Lung (tissue), 12 donors: Measurements from ENCODE around the gene NAXE. TPM values are rescaled to one million over a fixed set of nuclear protein-coding genes. Genes with fewer than 3 reads are reported as not detected.

ENCODE experiments used
- ATAC-seq: fragments of 200-7000 bp; cut with Tn5 transposase; one replicate; pipeline ENCODE4 v1.9.1; 2020; ENCODE audit warnings: moderate number of reproducible peaks; ENCODE audit not compliant: insufficient read depth, low FRiP score
- DNase-seq, 3 donors: peaks; one replicate each; pipeline ENCODE4 v3.0.0-alpha.2; 2013 to 2017
- H3K27ac ChIP-seq, 2 donors: one replicate each; pipeline ENCODE4 v1.5.1; 2013; ENCODE audit warnings: mild to moderate bottlenecking in 2 of 2, moderate library complexity in 2 of 2, control low read depth in 1 of 2, inconsistent platforms in 1 of 2, low read depth in 1 of 2, low read length in 1 of 2
- H3K27me3 ChIP-seq, 3 donors: one replicate each; pipeline ENCODE4 v1.5.1; 2013; ENCODE audit warnings: low read length in 2 of 3; ENCODE audit not compliant: control insufficient read depth in 3 of 3, insufficient read depth in 3 of 3
- H3K36me3 ChIP-seq, 4 donors: one replicate each; pipeline ENCODE4 v1.5.1; 2013; ENCODE audit warnings: low read length in 4 of 4, mild to moderate bottlenecking in 1 of 4, moderate library complexity in 1 of 4; ENCODE audit not compliant: control insufficient read depth in 4 of 4, insufficient read depth in 4 of 4
- H3K4me1 ChIP-seq, 5 donors: one replicate each; pipeline ENCODE4 v1.5.1; 2013; ENCODE audit warnings: low read length in 5 of 5, mild to moderate bottlenecking in 2 of 5, moderate library complexity in 1 of 5; ENCODE audit not compliant: control insufficient read depth in 5 of 5, insufficient read depth in 5 of 5
- H3K4me3 ChIP-seq: one replicate; pipeline ENCODE4 v1.5.1; 2013; ENCODE audit warnings: mild to moderate bottlenecking, control low read depth, moderate library complexity
- H3K9ac ChIP-seq, 2 donors: one replicate each; pipeline ENCODE4 v1.5.1; 2013; ENCODE audit warnings: low read length in 2 of 2, control low read depth in 1 of 2; ENCODE audit not compliant: insufficient read depth in 1 of 2
- H3K9me3 ChIP-seq, 4 donors: one replicate each; pipeline ENCODE4 v1.5.1; 2013; ENCODE audit warnings: low read length in 3 of 4, mild to moderate bottlenecking in 1 of 4, moderate library complexity in 1 of 4; ENCODE audit not compliant: control insufficient read depth in 4 of 4, insufficient read depth in 3 of 4
- WGBS, 2 donors: extraction: QIAGEN DNeasy Blood & Tissue Kit; methylation state at CpG; one replicate each; pipeline ENCODE4 v1.1.7; 2013; 5-methylcytosine and 5-hydroxymethylcytosine counted together
- polyA plus RNA-seq, 2 donors: library from polyadenylated mRNA; stranded (reverse); fragments of 200-250 nt; gene quantifications; one replicate each; pipeline ENCODE4 v1.2.1, GENCODE V29; 2013
- total RNA-seq, 2 donors: library from RNA; depleted of rRNA in 1 of 2; stranded (reverse); fragments of >200 nt in 1 of 2; gene quantifications; one replicate each; pipeline ENCODE4 v1.2.1, GENCODE V29; 2014 to 2021
- TF ChIP-seq, protein P1 (sequence below): IDR thresholded peaks from 2 replicates; pipeline ENCODE4 v1.5.1; 2012; ENCODE audit warnings: mild to moderate bottlenecking; ENCODE audit errors: control extremely low read depth, extremely low read depth
- donor health status: control.
- donor health status: control.
- donor health status: Bipolar disorder and iron deficiency.
- donor health status: healthy.
- donor health status: DM: yes; HTN: yes; CAD: no.

NAXE gene
- total and polyA plus RNA-seq, 4 donors: 38.1 to 95.8 (median 78.8) TPM

DNA sequence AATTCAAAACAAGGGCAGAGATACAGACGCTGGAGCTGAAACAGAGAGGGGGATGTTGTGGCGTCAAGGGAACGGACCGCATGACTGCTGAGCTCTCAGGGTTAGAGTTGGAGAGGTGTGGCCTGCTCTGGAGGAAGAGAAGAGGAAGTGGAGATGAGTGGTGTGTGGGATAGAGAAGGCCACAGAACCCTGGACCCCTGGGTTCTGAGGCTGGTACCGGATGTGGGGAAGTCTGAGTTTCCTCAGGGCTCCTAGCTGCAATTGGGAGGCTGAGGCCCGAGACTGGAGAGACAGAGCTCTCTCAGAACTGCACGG is 52.2 kb downstream of the NAXE start:
- Histone ChIP-seq H3K9me3 (no peaks in the 10 kb centered on the region), H3K36me3 (no peaks in the 10 kb centered on the region), H3K4me3 (no peak overlapping the region), H3K27ac (no peak overlapping the region), H3K4me1 (peaks cover 0 to 8% (median 0%) of the 10 kb centered on the region in 5 donors), H3K9ac (no peak overlapping the region), H3K27me3 (peaks cover 10 to 92% (median 70%) of the 10 kb centered on the region in 3 donors)
- TF ChIP-seq, protein P1, sequence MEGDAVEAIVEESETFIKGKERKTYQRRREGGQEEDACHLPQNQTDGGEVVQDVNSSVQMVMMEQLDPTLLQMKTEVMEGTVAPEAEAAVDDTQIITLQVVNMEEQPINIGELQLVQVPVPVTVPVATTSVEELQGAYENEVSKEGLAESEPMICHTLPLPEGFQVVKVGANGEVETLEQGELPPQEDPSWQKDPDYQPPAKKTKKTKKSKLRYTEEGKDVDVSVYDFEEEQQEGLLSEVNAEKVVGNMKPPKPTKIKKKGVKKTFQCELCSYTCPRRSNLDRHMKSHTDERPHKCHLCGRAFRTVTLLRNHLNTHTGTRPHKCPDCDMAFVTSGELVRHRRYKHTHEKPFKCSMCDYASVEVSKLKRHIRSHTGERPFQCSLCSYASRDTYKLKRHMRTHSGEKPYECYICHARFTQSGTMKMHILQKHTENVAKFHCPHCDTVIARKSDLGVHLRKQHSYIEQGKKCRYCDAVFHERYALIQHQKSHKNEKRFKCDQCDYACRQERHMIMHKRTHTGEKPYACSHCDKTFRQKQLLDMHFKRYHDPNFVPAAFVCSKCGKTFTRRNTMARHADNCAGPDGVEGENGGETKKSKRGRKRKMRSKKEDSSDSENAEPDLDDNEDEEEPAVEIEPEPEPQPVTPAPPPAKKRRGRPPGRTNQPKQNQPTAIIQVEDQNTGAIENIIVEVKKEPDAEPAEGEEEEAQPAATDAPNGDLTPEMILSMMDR: no peak
- WGBS, 2 donors: 19 to 52% methylated on average over 7 of the region's 7 CpGs
- DNase-seq (peak in 1 of 3 donors; percentile 7), ATAC-seq (no peak)

Other genes starting within 250 kb of the NAXE start
- gene RHBG, start 222.6 kb upstream of the NAXE start, total RNA-seq: under 1 TPM; 0.18 to 0.74 TPM
- not detected for gene RHBG, start 222.6 kb upstream of the NAXE start, polyA plus RNA-seq
- gene MEF2D, start 91.0 kb upstream of the NAXE start, total RNA-seq: 10 to 100 TPM; 23.0 to 52.5 TPM
- gene MEF2D, start 91.0 kb upstream of the NAXE start, polyA plus RNA-seq: 10 to 100 TPM; 23.0 to 23.3 TPM
- gene IQGAP3, start 19.2 kb upstream of the NAXE start, total RNA-seq: 1 to 10 TPM; 1.0 to 3.4 TPM
- 1 to 10 TPM in 1 of 2 donors, under 1 TPM in 1; 0.42 to 1.3 TPM for gene IQGAP3, start 19.2 kb upstream of the NAXE start, polyA plus RNA-seq
- under 1 TPM in 1 of 2 donors, not detected in 1; 0.23 TPM for gene TTC24, start 12.1 kb upstream of the NAXE start, total RNA-seq
- under 1 TPM; 0.12 to 0.31 TPM for gene TTC24, start 12.1 kb upstream of the NAXE start, polyA plus RNA-seq
- 10 to 100 TPM; 11.9 to 30.6 TPM for gene GPATCH4, start 9.7 kb downstream of the NAXE start, total RNA-seq
- gene GPATCH4, start 9.7 kb downstream of the NAXE start, polyA plus RNA-seq: 10 to 100 TPM; 18.6 to 34.3 TPM
- under 1 TPM in 1 of 2 donors, not detected in 1; 0.18 TPM for gene HAPLN2, start 27.6 kb downstream of the NAXE start, total RNA-seq
- gene HAPLN2, start 27.6 kb downstream of the NAXE start, polyA plus RNA-seq: under 1 TPM; 0.24 to 0.31 TPM
- 1 to 10 TPM in 1 of 2 donors, under 1 TPM in 1; 0.18 to 1.1 TPM for gene BCAN, start 50.3 kb downstream of the NAXE start, total RNA-seq
- gene BCAN, start 50.3 kb downstream of the NAXE start, polyA plus RNA-seq: under 1 TPM; 0.05 to 0.06 TPM
- gene NES, start 85.6 kb downstream of the NAXE start, total RNA-seq: 10 to 100 TPM; 37.3 to 57.4 TPM
- 10 to 100 TPM; 17.6 to 31.1 TPM for gene NES, start 85.6 kb downstream of the NAXE start, polyA plus RNA-seq
- gene CRABP2, start 113.8 kb downstream of the NAXE start, total RNA-seq: 10 to 100 TPM in 1 of 2 donors, 1 to 10 TPM in 1; 5.8 to 13.6 TPM
- gene CRABP2, start 113.8 kb downstream of the NAXE start, polyA plus RNA-seq: 1 to 10 TPM; 1.3 to 4.0 TPM
- gene METTL25B, start 136.7 kb downstream of the NAXE start, total RNA-seq: 10 to 100 TPM; 24.4 to 34.9 TPM
- 10 to 100 TPM; 28.3 to 42.6 TPM for gene METTL25B, start 136.7 kb downstream of the NAXE start, polyA plus RNA-seq
- 10 to 100 TPM; 11.3 to 26.3 TPM for gene ISG20L2, start 137.0 kb downstream of the NAXE start, total RNA-seq
- gene ISG20L2, start 137.0 kb downstream of the NAXE start, polyA plus RNA-seq: 10 to 100 TPM in 1 of 2 donors, 1 to 10 TPM in 1; 9.3 to 24.2 TPM
- 10 to 100 TPM; 26.7 to 65.4 TPM for gene MRPL24, start 149.3 kb downstream of the NAXE start, total RNA-seq
- 100 to 1,000 TPM in 1 of 2 donors, 10 to 100 TPM in 1; 93.6 to 120 TPM for gene MRPL24, start 149.3 kb downstream of the NAXE start, polyA plus RNA-seq
- 100 to 1,000 TPM; 184 to 187 TPM for gene HDGF, start 159.9 kb downstream of the NAXE start, total RNA-seq
- gene HDGF, start 159.9 kb downstream of the NAXE start, polyA plus RNA-seq: 100 to 1,000 TPM; 104 to 226 TPM
- gene PRCC, start 175.8 kb downstream of the NAXE start, total RNA-seq: 10 to 100 TPM; 38.5 to 52.7 TPM
- gene PRCC, start 175.8 kb downstream of the NAXE start, polyA plus RNA-seq: 10 to 100 TPM; 36.2 to 40.0 TPM
- gene SH2D2A, start 225.1 kb downstream of the NAXE start, total RNA-seq: 1 to 10 TPM; 1.6 to 2.4 TPM
- 1 to 10 TPM; 1.1 to 3.0 TPM for gene SH2D2A, start 225.1 kb downstream of the NAXE start, polyA plus RNA-seq